GOT3 (cell line): ENCODE results near the gene ZNF280A.
"Not testable (repeated sequence)": the region's sequence is repeated elsewhere in the genome, so short reads cannot be mapped to it uniquely, and the experiment has no call there.

Experiments
- DNase-seq: peaks from one replicate; lab custom pipeline; 2025; ENCODE audit warnings: mixed read lengths; lab: John Stamatoyannopoulos, UW

Gene ZNF280A

DNA sequence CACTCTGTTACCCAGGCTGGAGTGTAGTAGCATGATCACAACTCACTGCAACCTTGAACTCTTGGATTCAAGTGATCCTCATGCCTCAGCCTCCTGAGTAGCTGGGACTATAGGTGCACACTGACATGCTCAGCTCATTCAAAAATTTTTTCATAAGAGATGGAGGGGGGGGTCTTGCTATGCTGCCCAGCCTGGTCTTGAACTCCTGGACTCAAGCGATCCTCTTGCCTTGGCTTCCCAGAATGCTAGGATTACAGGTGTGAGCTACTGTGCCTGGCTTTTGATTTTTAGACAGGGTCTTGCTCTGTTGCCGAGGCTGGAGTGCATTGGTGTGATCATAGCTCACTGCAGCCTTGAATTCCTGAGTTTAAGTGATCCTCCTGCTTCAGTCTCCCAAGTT, 25.0 kb upstream of the ZNF280A start:
- no peak for DNase-seq

DNA sequence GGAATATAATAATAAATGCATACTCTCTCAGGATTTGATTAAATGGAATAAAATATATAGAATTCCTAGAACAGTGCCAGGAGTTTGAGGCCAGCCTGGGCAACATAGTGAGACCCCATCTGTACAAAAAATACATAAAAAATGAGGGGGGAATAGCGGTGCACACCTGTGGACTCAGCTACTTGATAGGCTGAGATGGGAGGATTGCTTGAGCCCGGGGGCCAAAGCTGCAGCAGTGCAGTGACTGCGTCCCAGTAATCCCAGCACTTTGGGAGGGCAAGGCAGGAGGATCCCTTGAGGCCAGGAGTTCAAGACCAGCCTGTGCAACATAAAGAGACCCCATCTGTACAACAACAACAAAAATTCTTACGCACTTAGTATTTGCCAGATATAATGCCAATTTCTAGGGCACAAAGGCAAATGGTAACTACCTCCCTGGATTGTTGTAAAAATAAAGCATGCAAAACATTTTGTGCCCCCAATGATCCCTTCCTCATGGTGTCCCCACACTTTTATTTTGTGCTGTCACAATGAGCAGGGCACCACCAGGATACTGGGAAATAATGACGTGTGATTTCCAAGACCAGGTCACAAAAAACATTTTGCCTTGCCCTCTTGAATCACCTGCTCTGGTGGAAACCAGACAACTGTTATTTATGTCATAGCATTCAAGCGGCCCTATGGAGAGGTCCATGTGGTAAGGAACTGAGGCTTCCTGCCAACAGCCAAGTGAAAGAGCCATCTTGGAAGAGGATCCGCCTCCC, 18.3 kb upstream of the ZNF280A start:
- no peak for DNase-seq

DNA sequence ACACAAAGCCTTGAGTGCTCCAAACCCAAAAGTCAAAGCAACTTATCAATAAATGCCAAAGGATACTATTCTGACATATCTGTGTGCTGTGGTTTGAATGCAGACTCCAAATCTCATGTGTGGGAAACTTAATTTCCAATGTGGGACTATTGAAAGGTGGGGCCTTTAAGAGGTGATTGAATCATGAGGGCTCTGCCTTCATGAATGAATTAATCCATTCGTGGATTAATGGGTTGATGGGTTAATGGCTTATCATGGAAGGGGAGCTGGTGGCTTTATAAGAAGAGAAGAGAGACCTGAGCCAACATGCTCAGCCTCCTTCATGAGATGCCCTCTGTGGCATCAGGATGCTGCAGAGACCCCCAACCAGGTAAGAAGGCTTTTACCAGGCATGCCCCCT, 16.8 kb upstream of the ZNF280A start:
- DNase-seq, result no peak

DNA sequence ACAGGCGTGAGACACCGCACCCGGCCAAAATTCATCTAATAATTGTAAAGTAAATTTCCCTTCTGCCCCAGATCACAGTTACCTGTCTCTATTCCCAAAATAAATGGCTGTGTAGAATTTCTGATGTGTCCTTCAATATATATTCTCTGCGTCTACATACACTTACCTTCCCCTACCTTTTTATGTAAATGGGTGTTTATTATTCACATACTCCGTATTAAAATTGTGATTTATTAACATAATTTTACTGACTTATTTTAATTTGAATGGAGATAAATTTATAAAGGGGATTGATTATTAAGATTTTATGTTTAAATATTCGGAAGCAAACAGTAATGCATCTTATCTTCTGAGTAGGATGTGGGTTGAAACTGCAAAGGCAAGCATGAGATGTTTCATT, 16.4 kb upstream of the ZNF280A start:
- no peak for DNase-seq

DNA sequence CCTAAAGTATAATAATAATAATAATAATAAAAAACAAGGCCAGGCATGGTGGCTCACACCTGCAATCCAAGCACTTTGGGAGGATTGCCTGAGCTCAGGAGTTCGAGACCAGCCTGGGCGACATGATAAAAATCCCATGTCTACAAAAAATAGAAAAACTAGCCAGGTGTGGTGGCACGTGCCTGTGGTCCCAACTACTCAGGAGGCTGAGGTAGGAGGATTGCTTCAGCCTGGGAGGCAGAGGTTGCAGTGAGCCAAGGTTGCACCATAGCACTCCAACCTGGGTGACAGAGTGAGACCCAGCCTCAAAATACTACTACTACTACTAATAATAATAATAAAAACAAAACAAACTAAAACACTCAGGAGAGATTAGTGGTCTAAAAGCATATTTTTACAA, 15.6 kb upstream of the ZNF280A start:
- DNase-seq, result no peak

DNA sequence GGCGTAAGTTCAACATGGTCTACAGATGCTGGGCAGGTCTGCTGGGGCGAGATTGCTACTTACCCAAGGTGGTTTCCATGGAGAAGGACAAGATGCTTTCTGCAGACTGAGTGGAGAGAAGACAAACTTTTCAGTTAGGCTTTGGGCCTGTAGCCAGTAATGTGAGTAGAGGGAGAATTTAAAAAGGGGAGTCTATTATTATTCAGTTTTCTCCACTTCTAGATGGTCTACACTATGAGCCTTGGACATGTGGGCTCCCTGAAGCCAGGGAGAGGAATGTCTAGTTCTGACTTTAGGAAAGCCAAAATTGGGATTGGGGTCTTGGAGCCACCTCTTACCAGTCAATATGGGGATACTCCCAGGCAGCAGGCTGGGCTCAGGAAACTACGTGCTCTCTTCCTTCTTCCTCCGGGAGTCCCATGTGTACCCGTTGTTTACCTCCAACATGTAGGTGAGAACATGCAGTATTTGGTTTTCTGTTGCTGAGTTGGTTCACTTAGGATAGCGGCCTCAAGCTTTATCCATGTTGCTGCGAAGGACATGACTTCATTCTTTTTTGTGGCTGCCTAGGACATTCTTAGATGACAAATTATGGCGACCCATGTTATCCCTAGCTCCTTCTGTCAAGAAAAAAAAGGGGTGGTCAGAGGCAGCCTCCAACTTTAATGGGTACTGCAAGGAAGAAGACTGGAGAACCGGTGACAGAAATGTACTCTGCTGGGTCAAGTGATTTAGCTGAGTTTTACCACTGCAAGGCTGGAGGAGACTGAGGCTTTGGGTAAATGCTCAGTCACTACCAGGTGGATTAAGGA, 14.7 kb upstream of the ZNF280A start:
- no peak for DNase-seq

DNA sequence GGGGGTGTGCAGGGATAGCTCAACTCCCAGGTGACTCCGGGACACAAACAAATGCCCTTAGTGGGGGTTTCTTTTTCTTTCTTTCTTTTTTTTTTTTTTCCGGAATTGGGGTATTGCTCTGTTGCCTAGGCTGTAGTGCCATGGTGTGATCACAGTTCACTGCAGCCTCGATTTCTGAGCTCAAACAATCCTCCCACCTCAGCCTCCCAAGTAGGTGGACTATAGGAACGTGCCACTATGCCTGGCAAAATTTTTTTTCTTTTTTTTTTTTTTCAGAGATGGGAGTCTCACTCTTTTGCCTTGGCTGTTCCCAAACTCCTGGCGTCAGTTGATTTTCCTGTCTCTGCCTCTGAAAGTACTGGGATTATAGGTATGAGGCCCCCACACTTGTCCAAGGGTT, 13.8 kb upstream of the ZNF280A start:
- no peak for DNase-seq

DNA sequence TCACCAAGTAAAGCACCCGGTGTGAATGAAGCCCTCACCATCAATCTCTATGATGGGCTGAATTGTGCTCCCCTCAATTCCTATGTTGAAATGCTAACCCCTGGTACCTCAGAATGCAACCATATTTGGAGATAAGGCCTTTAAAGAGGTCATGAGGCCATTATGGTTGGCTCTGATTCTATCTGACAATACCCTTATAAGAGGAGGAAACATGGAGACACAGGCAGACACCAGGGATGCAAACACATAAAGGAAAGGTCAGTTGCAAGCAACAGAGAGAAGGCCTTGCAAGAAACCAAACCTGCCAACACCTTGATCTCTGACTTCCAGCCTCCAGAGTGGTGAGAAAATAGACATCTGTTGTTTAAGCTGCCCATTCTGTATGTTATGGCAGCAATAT, 13.3 kb upstream of the ZNF280A start:
- no peak for DNase-seq

DNA sequence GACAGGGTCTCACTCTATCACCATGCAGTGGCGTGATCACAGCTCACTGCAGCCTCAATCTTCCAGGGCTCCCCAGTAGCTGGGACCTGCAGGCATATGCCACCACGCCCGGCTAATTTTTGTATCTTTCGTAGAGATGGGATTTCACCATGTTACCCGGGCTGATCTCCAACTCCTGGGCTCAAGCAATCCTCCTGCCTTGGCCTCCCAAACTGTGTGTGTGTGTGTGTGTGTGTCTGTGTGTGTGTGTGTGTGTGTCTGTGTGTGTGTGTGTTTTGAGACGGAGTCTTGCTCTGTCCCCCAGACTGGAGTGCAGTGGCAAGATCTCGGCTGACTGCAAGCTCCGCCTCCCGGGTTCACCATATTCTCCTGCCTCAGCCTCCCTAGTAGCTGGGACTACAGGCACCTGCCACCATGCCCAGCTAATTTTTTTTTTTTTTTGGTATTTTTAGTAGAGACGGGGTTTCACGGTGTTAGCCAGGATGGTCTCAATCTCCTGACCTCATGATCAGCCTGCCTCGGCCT, 12.5 kb upstream of the ZNF280A start:
- DNase-seq, result not testable (repeated sequence)

DNA sequence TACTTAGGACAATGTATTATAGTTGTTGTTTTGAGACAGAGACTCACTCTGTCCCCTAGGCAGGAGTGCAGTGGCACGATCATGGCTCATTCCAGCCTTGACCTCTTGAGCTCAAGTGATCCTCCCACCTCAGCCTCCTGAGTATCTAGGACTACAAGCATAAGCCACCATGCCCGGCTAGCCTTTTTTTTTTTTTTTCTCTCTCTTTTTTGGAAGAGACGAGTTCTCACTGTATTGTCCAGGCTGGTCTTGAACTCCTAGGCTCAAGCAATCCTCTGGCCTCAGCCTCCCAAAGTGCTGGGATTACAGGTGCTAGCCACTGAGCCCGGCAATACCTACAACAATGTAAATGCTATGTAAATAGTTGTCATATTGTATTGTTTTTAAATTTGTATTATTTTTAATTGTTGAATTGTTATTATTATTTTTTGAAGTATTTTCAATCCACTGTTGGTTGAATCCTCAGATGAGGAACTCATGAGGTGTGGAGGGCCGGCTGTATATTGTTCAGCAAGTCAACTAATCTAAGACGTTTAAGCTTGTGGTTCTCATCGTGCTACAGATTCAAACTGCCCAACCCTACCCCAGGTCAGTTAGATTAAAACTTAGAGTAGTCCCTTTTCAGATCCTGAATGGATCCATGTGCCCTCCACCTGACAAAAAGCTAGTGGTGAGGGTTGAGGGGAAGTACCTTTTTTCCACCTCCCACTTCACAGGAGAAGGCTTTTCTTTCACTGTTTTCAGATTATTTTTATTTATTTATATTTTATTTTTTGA, 11.9 kb upstream of the ZNF280A start:
- DNase-seq, result no peak

DNA sequence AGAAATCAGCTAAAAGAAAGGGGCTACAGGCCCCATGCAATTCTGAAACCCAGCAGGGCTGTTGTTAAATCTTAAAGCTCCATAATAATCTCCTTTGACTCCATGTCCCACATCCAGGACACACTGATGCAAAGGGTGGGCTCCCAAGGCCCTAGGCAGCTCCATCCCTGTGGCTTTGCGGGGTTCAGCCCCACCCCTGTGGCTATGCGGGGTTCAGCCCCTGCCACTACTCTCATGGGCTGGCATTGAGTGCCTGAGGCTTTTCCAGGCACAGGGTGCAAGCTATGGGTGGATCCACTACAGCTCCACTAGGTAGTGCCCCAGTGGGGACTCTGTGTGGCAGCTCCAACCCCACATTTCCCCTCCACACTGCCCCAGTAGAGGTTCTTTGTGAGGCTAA, 8.7 kb upstream of the ZNF280A start:
- no peak for DNase-seq

DNA sequence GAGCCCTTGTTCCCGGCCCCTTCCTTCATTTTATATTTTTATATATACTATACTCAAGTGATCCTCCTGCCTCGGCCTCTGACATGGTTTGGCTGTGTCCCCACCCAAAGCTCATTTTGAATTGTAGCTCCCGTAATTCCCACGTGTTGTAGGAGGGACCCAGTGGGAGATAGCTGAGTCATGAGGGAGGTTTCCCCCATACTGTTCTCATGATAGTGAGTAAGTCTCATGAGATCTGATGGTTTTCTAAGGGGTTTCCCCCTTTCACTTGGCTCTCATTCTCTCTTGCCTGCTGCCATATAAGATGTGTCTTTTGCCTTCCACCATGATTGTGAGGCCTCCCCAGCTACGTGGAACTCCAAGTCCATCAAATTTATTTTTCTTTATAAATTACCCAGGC, 7.2 kb upstream of the ZNF280A start:
- DNase-seq, result no peak

DNA sequence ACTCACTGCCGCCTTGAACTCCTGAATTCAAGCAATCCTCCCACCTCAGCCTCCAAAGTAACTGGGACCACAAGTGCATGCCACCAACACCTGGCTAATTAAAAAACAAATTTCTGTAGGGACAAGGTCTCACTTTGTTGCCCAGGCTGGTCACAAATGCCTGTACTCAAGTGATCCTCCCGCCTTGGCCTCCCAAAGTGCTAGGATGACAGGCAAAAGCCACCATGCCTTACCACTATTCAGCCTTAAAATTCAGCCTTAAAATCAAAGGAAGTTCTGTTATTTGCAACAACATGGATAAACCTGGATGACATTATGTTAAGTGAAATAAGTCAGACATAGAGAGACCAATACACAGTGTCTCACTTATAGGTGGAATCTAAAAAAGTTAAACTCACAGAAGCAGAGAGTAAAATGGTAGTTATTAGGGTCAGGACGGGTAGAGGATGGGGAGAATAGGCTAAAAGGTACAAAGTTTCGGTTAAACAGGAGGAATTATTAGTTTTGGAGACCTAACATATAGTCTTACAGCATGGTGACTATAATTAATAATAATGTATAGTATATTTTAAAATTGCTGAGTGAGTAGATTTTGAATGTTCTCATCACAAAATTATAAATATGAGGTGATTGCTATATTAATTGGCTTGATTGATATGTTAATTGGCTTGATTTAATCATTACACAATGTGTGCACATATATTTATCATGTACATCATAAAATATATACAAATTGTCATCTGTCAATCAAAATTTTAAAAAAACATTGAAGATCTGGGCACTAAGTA, 6.2 kb upstream of the ZNF280A start:
- DNase-seq, result no peak

DNA sequence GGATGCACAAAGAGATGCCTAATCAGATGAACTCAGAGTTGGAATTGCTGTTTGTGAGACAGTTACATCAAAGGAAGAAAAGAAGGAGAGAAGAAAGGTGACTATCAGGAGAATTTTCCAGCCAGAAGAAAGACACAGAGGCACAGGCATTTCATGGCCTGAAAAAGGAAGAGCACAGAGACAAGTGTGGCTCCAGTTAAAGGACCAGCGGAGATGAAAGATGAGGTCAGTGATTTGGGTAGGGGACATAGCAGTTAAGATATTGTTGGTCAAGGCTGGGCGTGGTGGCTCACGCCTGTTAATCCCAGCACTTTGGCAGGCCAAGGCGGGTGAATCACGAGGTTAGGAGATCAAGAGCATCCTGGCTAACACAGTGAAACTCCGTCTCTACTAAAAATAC, 3.4 kb upstream of the ZNF280A start:
- no peak for DNase-seq

DNA sequence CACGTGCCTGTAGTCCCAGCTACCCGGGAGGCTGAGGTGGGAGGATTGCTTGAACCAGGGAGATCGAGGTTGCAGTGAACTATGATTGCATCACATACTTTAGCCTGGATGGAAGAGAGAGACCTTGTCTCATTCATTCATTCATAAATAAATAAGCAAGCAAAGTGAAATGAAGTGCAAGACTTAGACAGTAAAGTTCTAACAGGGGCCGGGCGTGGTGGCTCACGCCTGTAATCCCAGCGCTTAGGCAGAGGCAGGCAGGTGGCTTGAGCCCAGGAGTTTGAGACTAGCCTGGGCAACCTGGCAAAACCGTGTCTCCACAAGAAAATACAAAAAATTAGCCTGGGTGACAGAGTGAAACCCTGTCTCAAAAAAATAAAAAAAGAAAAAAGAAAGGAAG, 1.6 kb upstream of the ZNF280A start:
- no peak for DNase-seq

DNA sequence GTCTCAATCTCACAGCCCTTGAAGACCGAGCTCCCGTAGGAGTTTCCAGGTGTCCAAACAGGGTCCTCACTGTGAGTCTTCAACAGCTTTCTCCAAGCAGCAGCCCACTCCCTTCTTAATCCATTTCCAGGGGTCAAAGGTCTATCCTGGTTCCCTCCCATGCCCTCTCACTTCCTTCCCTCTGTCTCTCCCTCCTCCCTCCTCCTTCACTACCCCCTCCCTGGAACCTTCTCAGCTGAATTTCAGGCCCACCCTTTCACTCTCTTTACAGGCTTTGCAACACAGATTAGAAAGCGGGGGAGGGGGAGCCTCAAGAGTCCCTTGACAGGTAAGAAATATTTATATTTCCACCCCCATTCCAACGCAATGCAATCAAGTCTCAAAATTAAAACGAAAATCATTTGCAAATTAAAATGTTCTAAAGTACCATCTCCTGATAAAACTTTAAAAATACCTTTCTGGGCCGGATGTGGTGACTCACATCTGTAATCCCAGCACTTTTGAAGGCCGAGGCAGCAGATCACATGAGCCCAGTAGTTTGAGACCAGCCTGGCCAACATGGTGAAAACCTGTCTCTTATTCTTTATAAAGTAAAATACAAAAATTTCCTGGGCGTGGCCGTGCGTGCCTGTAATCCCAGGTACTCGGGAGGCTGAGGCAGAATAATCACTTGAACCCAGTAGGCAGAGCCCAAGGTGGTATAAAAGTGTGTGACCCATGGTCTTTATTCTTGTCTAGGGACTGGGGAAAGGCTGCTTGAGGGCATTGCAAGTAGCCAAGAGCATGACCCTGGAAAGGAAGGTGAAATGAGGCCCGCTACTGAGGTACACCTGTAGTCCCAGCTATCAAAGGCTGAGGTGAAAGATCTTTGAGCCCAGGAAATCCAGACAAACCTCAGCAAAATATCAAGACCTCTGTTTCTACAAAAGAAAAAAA, 865 bp upstream of the ZNF280A start:
- DNase-seq, result no peak

DNA sequence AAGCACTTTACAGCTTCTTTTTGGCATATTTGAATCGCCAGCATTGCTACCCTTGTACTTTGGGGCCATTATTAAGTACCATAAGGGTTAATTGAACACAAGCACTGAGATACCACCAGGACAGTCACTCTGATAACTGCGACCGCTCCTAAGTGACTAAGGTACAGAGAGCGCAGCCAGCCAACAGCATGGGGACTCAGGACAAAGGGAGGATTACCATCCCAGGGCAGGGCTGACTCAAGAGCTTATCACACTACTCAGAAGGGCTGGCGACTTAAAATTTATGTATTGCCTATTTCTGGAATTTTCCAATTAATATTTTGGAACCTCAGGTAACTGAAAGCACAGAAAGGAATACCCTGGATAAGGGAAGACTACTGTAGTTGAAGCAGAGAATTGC, 479 bp downstream of the ZNF280A start:
- DNase-seq, result no peak

DNA sequence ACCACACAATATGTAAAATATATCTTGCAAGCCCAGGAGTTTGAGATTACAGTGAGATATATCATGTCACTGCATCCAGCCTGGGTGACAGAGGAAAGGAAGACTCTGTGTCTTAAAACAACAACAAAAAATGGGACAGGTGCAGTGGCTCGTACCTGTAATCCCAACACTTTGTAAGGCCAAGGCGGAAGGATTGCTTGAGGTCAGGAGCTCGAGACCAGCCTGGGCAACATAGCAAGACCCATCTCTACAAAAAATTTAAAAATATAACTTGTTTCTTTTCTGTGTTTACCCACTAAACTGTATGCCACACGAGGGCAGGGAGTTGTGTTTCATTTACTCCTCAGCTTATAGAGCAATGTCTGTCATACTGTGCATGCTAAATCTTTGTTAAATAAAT, 3.1 kb downstream of the ZNF280A start:
- no peak for DNase-seq

DNA sequence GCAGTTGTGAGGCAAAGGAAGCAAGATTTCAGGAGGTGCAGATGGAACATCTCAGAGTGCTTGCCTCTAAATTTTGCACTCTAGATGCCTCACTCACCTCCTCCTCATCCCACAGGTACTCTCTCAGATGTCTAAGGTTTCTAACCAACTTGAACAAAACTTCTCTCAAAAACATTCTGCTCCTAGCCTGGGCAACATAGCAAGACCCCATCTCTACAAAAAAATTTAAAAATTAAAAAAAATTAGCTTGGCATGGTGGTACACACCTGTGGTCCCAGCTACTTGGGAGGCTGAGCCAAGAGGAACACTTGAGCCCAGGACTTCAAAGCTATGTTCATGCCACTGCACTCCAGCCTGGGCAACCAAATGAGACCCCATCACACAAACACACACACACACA, 4.2 kb downstream of the ZNF280A start:
- DNase-seq, result no peak

DNA sequence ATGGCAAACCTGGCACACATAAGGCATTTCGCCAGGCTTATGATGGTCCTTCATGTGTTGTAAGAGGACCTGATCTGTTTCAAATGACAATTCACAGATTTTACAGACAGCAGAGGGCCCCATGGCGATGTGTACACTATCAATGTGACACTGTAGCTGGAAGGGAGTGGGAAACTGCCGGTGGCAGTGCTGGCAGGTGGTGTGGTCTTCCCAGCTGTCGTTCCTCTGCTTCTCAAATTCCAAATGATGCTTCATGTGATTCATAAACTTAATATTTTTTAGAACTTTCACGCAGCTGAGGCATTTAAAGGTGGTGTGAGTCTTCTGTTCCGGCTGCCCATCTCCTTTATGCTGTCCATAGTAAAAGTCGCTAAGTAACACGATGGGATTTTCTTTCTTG, 5.6 kb downstream of the ZNF280A start:
- not testable (repeated sequence) for DNase-seq

DNA sequence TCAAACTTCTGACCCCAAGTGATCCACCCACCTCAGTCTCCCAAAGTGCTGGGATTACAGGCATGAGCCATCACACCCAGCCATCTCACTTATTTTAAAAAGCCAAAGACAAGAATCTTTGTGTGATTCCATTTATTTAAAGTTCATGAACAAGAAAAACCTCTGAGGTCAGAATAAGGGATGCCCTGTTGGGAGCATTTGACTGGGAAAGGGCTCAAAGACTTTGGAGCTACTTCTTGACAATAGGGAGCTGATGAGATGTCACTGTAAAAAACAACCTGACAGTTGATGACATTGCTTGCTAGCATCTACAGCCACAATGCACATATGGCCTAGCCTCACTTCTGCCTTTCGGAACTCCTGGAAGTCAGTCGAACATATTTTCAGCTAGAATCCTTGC, 6.5 kb downstream of the ZNF280A start:
- DNase-seq, result no peak
